Liver (tissue), 3 donors: Measurements from ENCODE around the gene EXD2.

Source experiments
- ATF3 ChIP-seq: IDR thresholded peaks from 2 replicates; pipeline ENCODE4 v1.6.1; 2016; ENCODE audit warnings: antibody characterized with exemption
- CTCF ChIP-seq: fragments of 150-350 bp; IDR thresholded peaks from 2 replicates; pipeline ENCODE4 v1.5.1; 2017; ENCODE audit warnings: improper control_type of control experiment, low read depth, low read length; ENCODE audit not compliant: missing input control
- GABPA ChIP-seq, 2 donors: IDR thresholded peaks in 1 of 2; conservative IDR thresholded peaks in 1 of 2; 2 replicates each; pipeline ENCODE4 v1.6.1; 2016; ENCODE audit warnings: antibody characterized with exemption in 2 of 2, mild to moderate bottlenecking in 1 of 2, moderate library complexity in 1 of 2
- HNF4G ChIP-seq: IDR thresholded peaks from 2 replicates; pipeline ENCODE4 v1.6.1; 2016; ENCODE audit warnings: antibody characterized with exemption
- RAD21 ChIP-seq, 2 donors: IDR thresholded peaks; 2 replicates each; pipeline ENCODE4 v1.6.1; 2016; ENCODE audit warnings: antibody characterized with exemption in 2 of 2, mild to moderate bottlenecking in 2 of 2
- RXRA ChIP-seq, 2 donors: IDR thresholded peaks; 2 replicates each; pipeline ENCODE4 v1.6.1; 2017 to 2018; ENCODE audit warnings: antibody characterized with exemption in 2 of 2, mild to moderate bottlenecking in 1 of 2
- SP1 ChIP-seq: IDR thresholded peaks from 2 replicates; pipeline ENCODE4 v1.6.1; 2018; ENCODE audit warnings: antibody characterized with exemption, mild to moderate bottlenecking
- TAF1 ChIP-seq: conservative IDR thresholded peaks from 2 replicates; pipeline ENCODE4 v1.6.1; 2016; ENCODE audit warnings: antibody characterized with exemption, mild to moderate bottlenecking
- TF ChIP-seq, protein P1 (sequence below): IDR thresholded peaks from 2 replicates; pipeline ENCODE4 v1.6.1; 2016; ENCODE audit warnings: antibody characterized with exemption
- TF ChIP-seq, protein P2 (sequence below): IDR thresholded peaks from 2 replicates; pipeline ENCODE4 v1.6.1; 2016; ENCODE audit warnings: antibody characterized with exemption, mild to moderate bottlenecking
- TF ChIP-seq, protein P3 (sequence below): IDR thresholded peaks from 2 replicates; pipeline ENCODE4 v1.6.1; 2016; ENCODE audit warnings: antibody characterized with exemption
- donor health status: healthy.
- donor health status: healthy.

DNA sequence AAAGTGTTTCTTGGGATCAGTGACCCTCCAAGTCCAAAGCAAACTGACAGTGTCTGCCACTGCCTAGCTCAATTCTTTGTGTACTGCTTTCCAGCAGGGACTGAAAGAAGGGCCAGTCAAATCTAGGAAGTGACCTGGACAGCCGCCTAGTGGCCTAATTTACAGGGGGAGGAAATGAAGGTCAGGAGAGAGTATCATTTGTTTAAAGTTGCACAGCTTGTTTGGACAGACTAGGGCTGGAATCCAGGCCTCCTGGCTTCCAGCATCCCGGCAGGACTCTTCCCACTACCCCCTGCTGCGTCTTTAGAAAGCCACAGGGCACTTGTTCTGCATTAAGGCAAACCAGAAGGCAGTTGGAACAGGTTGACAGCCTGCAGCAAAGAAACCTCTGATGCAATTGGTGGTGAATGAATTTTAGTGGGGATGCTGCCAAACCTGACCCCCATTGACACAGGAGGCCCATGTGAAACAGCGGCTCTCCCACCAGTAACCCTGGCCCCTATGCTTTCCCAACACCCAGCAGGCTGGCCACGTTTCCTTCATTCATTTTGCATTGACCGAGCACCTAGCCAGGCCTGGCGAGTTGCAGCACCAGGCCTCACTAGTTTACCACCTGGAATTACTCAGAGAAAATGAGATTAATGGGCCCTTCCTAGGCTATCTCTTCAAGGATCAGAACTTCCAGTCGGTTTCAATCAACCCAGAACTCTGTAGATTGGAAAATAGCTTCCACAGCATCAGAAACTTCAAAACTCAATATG, 96.9 kb downstream of the EXD2 start:
- TF ChIP-seq CTCF (peak; percentile 53), RXRA (IDR thresholded peaks at IDR 0.05) (peak; percentile 56 to 64), TAF1 (no peak), ATF3 (no peak), RAD21 (IDR thresholded peaks at IDR 0.05) (peak; percentile 70 to 77), GABPA (IDR thresholded peaks at IDR 0.05 in 1 of 2, conservative IDR thresholded peaks at IDR 0.05 in 1 of 2) (no peak), SP1 (no peak), HNF4G (no peak)
- TF ChIP-seq, protein P1, sequence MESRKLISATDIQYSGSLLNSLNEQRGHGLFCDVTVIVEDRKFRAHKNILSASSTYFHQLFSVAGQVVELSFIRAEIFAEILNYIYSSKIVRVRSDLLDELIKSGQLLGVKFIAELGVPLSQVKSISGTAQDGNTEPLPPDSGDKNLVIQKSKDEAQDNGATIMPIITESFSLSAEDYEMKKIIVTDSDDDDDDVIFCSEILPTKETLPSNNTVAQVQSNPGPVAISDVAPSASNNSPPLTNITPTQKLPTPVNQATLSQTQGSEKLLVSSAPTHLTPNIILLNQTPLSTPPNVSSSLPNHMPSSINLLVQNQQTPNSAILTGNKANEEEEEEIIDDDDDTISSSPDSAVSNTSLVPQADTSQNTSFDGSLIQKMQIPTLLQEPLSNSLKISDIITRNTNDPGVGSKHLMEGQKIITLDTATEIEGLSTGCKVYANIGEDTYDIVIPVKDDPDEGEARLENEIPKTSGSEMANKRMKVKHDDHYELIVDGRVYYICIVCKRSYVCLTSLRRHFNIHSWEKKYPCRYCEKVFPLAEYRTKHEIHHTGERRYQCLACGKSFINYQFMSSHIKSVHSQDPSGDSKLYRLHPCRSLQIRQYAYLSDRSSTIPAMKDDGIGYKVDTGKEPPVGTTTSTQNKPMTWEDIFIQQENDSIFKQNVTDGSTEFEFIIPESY = no peak
- TF ChIP-seq, protein P2, sequence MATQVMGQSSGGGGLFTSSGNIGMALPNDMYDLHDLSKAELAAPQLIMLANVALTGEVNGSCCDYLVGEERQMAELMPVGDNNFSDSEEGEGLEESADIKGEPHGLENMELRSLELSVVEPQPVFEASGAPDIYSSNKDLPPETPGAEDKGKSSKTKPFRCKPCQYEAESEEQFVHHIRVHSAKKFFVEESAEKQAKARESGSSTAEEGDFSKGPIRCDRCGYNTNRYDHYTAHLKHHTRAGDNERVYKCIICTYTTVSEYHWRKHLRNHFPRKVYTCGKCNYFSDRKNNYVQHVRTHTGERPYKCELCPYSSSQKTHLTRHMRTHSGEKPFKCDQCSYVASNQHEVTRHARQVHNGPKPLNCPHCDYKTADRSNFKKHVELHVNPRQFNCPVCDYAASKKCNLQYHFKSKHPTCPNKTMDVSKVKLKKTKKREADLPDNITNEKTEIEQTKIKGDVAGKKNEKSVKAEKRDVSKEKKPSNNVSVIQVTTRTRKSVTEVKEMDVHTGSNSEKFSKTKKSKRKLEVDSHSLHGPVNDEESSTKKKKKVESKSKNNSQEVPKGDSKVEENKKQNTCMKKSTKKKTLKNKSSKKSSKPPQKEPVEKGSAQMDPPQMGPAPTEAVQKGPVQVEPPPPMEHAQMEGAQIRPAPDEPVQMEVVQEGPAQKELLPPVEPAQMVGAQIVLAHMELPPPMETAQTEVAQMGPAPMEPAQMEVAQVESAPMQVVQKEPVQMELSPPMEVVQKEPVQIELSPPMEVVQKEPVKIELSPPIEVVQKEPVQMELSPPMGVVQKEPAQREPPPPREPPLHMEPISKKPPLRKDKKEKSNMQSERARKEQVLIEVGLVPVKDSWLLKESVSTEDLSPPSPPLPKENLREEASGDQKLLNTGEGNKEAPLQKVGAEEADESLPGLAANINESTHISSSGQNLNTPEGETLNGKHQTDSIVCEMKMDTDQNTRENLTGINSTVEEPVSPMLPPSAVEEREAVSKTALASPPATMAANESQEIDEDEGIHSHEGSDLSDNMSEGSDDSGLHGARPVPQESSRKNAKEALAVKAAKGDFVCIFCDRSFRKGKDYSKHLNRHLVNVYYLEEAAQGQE = no peak
- TF ChIP-seq, protein P3, sequence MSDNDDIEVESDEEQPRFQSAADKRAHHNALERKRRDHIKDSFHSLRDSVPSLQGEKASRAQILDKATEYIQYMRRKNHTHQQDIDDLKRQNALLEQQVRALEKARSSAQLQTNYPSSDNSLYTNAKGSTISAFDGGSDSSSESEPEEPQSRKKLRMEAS = peak; percentile 21
